RWPE2 (cell line): Measurements from ENCODE around the gene GTSF1L.

ENCODE experiments used
- ATAC-seq: fragments of 200-7000 bp; cut with Tn5 transposase; 3 replicates; pipeline ENCODE4 v1.9.1; 2021; ENCODE audit warnings: low read depth
- DNase-seq: peaks from one replicate; pipeline ENCODE4 v3.0.0-alpha.2; 2020; ENCODE audit warnings: low spot score
- H3K27ac ChIP-seq: fragments of 450-650 bp; 2 replicates; pipeline ENCODE4 v1.5.1; 2017; ENCODE audit warnings: mild to moderate bottlenecking; ENCODE audit not compliant: poor library complexity, severe bottlenecking
- H3K27me3 ChIP-seq: fragments of 250-450 bp; sonication (Bioruptor Pico); 2 replicates; pipeline ENCODE4 v1.5.1; 2021; ENCODE audit warnings: mild to moderate bottlenecking, moderate library complexity; ENCODE audit not compliant: insufficient read depth, poor library complexity, severe bottlenecking
- H3K36me3 ChIP-seq: fragments of 250-450 bp; sonication (Bioruptor Pico); 2 replicates; pipeline ENCODE4 v1.5.1; 2020; ENCODE audit warnings: low read depth, mild to moderate bottlenecking, moderate library complexity
- H3K4me1 ChIP-seq: fragments of 250-450 bp; sonication (Bioruptor Pico); 2 replicates; pipeline ENCODE4 v1.5.1; 2021; ENCODE audit warnings: mild to moderate bottlenecking, moderate library complexity; ENCODE audit not compliant: insufficient read depth, poor library complexity, severe bottlenecking
- H3K4me3 ChIP-seq: fragments of 250-450 bp; sonication (Bioruptor Pico); 2 replicates; pipeline ENCODE4 v1.5.1; 2021; ENCODE audit warnings: mild to moderate bottlenecking, moderate library complexity; ENCODE audit not compliant: severe bottlenecking
- H3K9me3 ChIP-seq: fragments of 250-450 bp; sonication (Bioruptor Pico); 2 replicates; pipeline ENCODE4 v1.5.1; 2021; ENCODE audit warnings: mild to moderate bottlenecking, moderate library complexity; ENCODE audit not compliant: severe bottlenecking
- CTCF ChIP-seq: fragments of 450-650 bp; IDR thresholded peaks from one replicate; pipeline ENCODE4 v1.5.1; 2017; ENCODE audit warnings: mild to moderate bottlenecking, moderate library complexity; ENCODE audit not compliant: poor library complexity, severe bottlenecking

Gene GTSF1L

DNA sequence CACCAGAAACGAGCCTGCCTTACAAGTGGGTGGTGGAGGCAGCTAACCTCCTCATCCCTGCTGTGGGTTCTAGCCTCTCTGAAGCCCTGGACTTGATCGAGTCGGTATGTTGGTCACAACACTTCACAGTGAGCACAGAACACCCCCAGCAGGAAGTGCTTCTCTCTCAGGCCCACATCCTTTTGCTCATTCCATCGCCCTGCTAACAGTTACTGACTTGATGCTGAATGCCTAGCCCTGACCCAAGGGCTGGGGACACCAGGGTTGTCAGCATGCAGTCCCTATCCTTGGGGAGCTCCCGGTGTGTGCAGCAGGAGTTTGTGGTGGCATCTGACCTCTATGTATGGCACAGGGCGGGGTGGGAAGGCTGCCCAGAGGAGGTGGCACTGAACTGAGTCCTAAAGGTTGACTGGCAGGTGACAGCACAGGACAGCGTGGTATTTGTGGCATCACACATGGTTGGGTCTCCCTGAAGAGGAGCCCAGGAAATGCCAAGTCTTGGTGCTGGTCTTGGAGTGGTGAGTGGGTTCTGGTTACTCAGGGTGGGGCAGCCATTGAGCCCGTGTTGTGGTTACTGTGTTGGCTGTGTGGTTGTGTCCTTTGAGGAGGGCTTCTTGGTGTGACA, 26.7 kb downstream of the GTSF1L start:
- Histone ChIP-seq H3K9me3 (no peaks in the 10 kb centered on the region), H3K4me3 (no peak overlapping the region), H3K36me3 (peaks cover 90% of the 10 kb centered on the region), H3K27me3 (no peaks in the 10 kb centered on the region), H3K27ac (no peak overlapping the region), H3K4me1 (no peaks in the 10 kb centered on the region)
- no peak for TF ChIP-seq CTCF
- DNase-seq, result peak; percentile 78
- ATAC-seq, result no peak

DNA sequence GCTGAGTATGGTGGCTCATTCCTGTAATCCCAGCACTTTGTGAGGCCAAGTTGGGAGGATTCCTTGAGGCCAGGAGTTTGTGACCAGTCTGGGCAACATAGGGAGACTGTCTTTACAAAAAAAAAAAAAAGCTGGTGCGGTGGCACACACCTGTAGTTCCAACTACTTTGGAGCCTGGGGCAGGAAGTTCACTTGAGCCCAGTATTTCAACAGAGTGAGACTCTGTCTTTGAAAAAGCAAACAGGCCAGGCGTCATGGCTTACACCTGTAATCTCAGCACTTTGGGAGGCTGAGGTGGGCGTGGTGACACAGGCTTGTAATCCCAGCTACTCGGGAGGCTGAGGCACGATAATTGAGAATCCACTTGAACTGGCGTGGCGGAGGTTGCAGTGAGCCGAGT, 31.2 kb downstream of the GTSF1L start:
- TF ChIP-seq CTCF, result no peak
- H3K9me3 ChIP-seq, result no peaks in the 10 kb centered on the region
- H3K4me1 ChIP-seq, result no peaks in the 10 kb centered on the region
- no peak overlapping the region for H3K27ac ChIP-seq
- no peak for DNase-seq
- H3K4me3 ChIP-seq, result no peak overlapping the region
- ATAC-seq, result no peak
- peaks cover 90% of the 10 kb centered on the region for H3K36me3 ChIP-seq
- no peaks in the 10 kb centered on the region for H3K27me3 ChIP-seq

- Histone ChIP-seq H3K27ac (no peak overlapping the region), H3K4me3 (no peak overlapping the region), H3K27me3 (no peaks in the 10 kb centered on the region), H3K4me1 (no peaks in the 10 kb centered on the region), H3K36me3 (peaks cover 90% of the 10 kb centered on the region), H3K9me3 (no peaks in the 10 kb centered on the region)
- DNase-seq (no peak), ATAC-seq (no peak)
- TF ChIP-seq CTCF, result no peak
These were observed 32.0 kb downstream of the GTSF1L start for GRCh38 chr20:43694763-43695162.

DNA sequence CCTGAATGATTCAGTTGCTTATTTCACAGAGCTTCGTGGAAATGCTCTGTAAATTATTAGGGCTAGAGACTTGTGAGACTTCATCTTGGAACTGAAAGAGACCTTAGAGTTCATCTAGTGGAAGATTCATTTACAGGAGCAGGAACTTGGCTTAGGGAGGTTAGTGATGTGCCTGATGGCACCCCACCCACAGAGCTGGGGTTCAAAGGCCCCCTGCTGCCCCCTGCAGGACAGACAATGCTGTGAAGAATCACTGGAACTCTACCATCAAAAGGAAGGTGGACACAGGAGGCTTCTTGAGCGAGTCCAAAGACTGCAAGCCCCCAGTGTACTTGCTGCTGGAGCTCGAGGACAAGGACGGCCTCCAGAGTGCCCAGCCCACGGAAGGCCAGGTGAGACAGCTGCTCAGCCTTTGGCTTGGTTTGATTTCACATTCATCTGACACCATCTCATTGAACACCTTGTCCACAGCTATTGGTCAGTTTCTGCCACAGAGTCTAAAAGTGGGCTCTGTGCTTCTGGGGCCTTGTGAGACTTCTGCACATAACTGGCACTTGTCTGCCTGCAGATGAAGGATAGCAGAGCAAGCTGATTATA, 34.8 kb downstream of the GTSF1L start:
- no peaks in the 10 kb centered on the region for H3K9me3 ChIP-seq
- H3K4me3 ChIP-seq, result no peak overlapping the region
- DNase-seq (no peak), ATAC-seq (peak; percentile 36)
- no peaks in the 10 kb centered on the region for H3K4me1 ChIP-seq
- H3K36me3 ChIP-seq, result peaks cover 100% of the 10 kb centered on the region
- no peak overlapping the region for H3K27ac ChIP-seq
- TF ChIP-seq CTCF, result peak; percentile 86
- no peaks in the 10 kb centered on the region for H3K27me3 ChIP-seq

DNA sequence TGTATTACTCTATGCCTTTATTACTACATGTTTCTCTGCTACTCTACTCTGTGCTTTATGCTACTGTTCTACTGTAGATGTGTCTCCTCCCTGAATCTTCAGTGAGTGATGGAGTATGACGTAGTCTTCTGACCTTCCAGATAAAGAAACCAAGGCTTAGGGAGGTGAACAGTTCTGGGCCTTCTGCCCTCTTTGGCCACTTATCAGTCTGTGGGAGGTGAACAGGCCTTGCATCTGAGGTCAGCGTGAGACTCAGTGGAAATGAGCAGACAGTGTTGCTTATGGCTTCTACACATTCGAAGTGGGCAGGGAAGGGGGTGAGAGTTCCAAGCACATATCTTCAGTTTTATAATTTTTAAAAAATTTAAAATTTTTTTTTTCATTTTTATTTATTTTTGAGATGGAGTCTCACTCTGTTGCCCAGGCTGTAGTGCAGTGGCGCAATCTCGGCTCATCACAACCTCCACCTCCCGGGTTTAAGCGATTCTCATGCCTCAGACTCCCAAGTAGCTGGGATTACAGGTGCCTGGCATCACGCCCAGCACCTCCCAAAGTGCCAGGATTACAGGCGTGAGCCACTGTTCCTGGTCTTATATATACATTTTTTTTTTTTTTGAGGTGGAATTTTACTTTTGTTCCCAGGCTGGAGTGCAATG, 35.7 kb downstream of the GTSF1L start:
- no peaks in the 10 kb centered on the region for H3K4me1 ChIP-seq
- H3K27me3 ChIP-seq, result no peaks in the 10 kb centered on the region
- H3K9me3 ChIP-seq, result no peaks in the 10 kb centered on the region
- ATAC-seq (peak; percentile 6; the same call in 1 of the 3 replicates), DNase-seq (no peak)
- no peak overlapping the region for H3K4me3 ChIP-seq
- peaks cover 100% of the 10 kb centered on the region for H3K36me3 ChIP-seq
- no peak for TF ChIP-seq CTCF
- no peak overlapping the region for H3K27ac ChIP-seq
